ENCODE data around the gene RPL14.

DNA sequence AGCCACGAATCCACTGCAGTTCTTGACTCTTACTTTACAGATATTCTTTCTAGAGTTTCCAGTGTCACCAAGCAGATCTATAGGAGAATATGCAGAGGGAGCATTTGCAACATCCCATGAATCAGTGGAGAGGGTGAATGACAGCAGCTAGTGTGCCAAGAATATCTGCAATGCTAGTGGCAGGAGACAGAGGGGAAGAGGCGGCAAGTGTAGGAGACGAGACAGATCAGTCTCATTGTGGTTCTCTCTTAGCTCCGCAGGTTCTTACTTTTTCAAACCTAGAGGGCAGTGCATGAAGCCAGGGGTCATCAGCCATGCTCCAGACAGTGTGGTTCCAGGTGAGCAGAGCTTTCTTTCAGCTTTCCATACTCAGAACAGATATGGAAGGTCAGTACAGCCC, 20.5 kb downstream of the RPL14 start:
- TF ChIP-seq CTCF (IDR thresholded peaks at IDR 0.05; ENCODE audit: extremely low read depth in 1 of 2, insufficient read depth in 1 of 2, low read depth in 1 of 2, low read length in 2 of 2) (no peak), POLR2A (IDR thresholded peaks at IDR 0.05; ENCODE audit: low read depth, low read length) (no peak), EZH2 (IDR thresholded peaks at IDR 0.05; ENCODE audit: borderline replicate concordance, low read depth, low read length, severe bottlenecking) (no peak), FOS (IDR thresholded peaks at IDR 0.05; ENCODE audit: borderline replicate concordance, insufficient read depth, low read length) (no peak)
